ENCODE data around the gene ELP4.

The ELP4 gene

DNA sequence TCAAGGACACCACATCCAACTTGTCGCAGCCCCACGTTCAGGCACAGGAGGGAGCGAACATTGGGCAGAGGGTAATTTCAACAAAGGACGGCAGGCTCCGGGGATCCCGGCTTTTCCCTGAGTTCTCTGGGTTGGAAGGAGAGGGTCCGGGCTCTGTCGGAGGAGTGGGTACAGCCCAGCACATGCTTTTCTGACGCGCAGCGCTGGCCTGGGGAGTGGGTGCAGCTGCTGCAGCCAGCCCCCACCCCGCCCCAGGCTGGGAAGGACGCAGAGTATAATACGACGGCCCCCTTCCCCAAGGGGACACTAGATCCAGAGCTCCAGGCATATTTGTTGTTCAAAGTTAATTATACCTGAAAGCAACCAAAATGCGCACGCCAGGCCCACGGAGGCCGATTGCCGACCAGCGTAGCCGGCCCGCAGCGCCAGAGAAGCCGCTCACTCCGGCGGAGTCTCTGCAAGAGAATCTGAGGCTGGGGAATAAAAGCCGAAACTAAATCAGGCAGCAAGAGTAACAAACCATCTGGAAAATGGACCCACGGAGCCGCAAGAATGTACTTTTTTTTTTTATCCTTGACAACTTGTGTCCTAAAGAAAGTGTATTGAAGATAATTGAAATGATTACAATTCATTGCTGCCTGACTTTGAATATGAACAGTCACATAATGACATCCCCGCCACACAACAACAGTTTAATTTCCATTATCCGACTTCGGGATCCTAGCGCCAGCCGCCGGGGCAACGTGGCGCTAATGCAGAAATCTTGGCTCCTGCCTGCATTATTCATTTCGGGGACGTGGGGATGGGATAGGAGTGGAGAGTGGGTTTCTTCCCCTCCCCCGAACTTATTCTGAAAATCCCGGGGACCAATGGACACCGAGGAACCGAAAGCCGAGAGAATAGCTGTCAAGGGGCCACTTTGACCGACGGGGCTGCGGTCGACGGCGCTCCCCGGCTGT is 315.6 kb downstream of the ELP4 start:
- no peak for DNase-seq (ENCODE audit: low spot score)

DNA sequence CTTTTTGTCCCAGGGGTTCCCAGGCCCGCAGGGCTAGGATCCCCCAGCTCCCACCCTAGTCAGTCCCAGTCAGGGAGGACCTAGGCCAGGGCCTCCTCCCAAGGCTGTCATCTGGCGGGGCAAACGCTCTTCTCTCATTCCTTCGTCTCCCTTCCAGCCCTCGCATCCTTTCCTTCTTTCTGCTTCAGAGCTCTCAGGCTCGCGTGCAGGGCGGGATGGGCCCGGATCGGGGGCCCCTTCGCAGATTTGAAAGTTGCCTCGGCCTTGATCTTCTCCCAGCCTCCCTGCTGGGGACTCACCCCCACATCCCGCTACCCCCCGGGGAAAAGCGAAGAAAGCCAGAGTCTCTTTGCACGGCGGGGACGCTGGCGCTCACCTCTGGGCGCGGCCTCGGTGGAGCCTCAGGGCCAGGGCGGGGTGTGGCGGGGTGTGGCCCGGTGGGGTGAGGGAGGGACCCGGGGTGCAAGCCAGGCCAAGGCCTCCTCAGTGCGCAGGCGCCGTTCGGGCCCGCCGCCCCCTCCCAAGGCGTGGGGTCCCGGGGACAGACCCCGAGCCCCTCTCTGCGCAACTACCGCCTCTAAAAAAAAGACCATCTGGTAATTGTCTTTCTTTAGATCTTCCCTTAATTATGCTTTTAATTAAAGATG is 316.4 kb downstream of the ELP4 start:
- no peak for DNase-seq (ENCODE audit: low spot score)

DNA sequence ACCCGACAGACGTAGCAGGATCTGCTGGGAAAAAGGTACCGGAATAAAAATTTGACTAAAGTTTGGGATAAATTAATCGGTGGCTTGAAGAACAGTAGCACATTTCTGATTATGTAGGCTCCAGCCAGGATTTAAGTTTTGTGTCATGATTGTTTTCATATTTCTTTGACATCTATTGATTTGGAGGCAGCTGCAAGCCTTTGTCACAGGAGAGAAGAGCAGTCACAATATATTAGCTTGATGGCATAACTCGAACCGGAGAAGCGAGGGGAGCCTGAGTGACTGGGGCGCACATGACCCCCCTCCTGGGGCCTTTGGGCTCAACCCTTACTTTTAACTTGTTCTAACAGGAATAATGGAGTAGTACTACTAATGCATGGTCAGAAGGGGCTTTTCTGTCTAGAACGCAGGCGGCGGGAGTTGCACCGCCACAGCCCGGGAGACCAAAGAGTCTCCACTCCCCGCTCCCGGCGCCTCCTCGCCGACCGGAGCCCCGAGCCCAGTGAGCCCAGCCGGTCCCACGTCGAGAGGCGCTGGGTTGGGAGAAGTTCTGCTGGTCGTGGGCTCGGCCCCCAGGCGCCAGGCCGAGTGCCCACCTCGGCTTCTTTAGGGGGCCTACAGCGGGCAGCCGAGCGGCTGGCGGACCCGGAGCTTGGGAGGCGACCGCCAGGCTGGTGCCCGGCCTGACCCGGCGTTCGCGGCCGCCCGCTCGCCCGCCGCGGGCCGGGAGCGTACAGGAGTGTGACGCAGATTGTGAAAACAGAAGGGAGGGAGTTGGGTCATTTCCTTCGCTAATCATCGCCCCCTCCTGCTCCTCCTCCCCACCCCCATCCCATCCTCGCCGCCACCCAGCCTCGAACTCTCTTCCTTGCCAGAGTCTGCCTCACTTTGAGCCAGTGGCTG is 317.2 kb downstream of the ELP4 start:
- no peak for DNase-seq (ENCODE audit: low spot score)

- no peak for DNase-seq (ENCODE audit: low spot score)
Observed at GRCh38 chr11:31827455-31828206, 318.1 kb downstream of the ELP4 start.

DNA sequence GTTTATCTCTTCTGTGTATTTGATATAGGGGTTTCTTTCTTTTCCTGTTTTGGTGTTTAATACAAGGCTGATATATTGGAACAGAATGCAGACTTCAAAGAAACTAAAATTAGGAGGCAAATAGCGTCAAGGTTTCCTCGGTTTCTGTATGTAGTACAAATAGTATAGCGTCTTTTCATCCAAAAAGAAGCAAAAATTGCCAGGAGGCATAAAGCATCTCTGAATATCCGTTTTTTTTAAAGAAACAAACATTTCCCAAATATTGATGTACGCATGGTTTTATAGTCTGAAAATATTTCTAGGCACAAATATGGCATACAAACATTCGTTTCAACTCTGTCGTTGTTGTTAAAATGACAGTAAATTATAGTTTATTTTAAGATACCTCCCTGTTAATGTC is 318.6 kb downstream of the ELP4 start:
- DNase-seq (ENCODE audit: low spot score), result no peak

- no peak for DNase-seq (ENCODE audit: low spot score)
Observed at GRCh38 chr11:31830406-31830805, 320.8 kb downstream of the ELP4 start.

- no peak for DNase-seq (ENCODE audit: low spot score)
Observed at GRCh38 chr11:31834237-31834636, 324.7 kb downstream of the ELP4 start.
